Astrocyte (in vitro differentiated cells and primary cell): Measurements from ENCODE around the gene TMEM87A. TPM values are rescaled to one million over a fixed set of nuclear protein-coding genes. Genes with fewer than 3 reads are reported as not detected.

Source experiments
- DNase-seq: peaks from one replicate; pipeline ENCODE4 v3.0.0-alpha.2; 2010; ENCODE audit warnings: low read depth
- FAIRE-seq: peaks from 2 replicates; lab custom pipeline; 2011; peaks lifted over from hg19 to GRCh38; lab: Jason Lieb, UNC
- H2AFZ ChIP-seq: 2 replicates; pipeline ENCODE4 v1.6.0; 2012; ENCODE audit warnings: low read depth, low read length, inconsistent platforms
- H3K27ac ChIP-seq: 2 replicates; pipeline ENCODE4 v1.5.1; 2011; ENCODE audit warnings: low read depth, low read length, inconsistent platforms
- H3K27me3 ChIP-seq: 2 replicates; pipeline ENCODE4 v1.6.0; 2011; ENCODE audit warnings: low read length, inconsistent platforms; ENCODE audit not compliant: insufficient read depth
- H3K36me3 ChIP-seq: 2 replicates; pipeline ENCODE4 v1.5.1; 2011; ENCODE audit warnings: low read length, inconsistent platforms; ENCODE audit not compliant: insufficient read depth
- H3K4me1 ChIP-seq: 2 replicates; pipeline ENCODE4 v1.5.1; 2011; ENCODE audit warnings: low read length, inconsistent platforms; ENCODE audit not compliant: insufficient read depth
- H3K4me2 ChIP-seq: 2 replicates; pipeline ENCODE4 v1.6.0; 2012; ENCODE audit warnings: low read length, inconsistent platforms
- H3K4me3 ChIP-seq: 2 replicates; pipeline ENCODE4 v1.5.1; 2011; ENCODE audit warnings: low read depth, mild to moderate bottlenecking, low read length, inconsistent platforms; ENCODE audit not compliant: insufficient read depth
- H3K79me2 ChIP-seq: 2 replicates; pipeline ENCODE4 v1.6.0; 2012; ENCODE audit warnings: mild to moderate bottlenecking, low read length, inconsistent platforms; ENCODE audit not compliant: insufficient read depth
- H3K9ac ChIP-seq: 2 replicates; pipeline ENCODE4 v1.6.0; 2012; ENCODE audit warnings: mild to moderate bottlenecking, low read length, inconsistent platforms
- H3K9me3 ChIP-seq: 2 replicates; pipeline ENCODE4 v1.5.1; 2012; ENCODE audit warnings: low read depth, mild to moderate bottlenecking, low read length, inconsistent platforms; ENCODE audit not compliant: insufficient read depth
- H4K20me1 ChIP-seq: 2 replicates; pipeline ENCODE4 v1.6.0; 2012; ENCODE audit warnings: low read length, inconsistent platforms; ENCODE audit not compliant: insufficient read depth
- H3K27ac Mint-ChIP-seq: one replicate; pipeline ENCODE4 v1.8.0; 2021; ENCODE audit warnings: mild to moderate bottlenecking, mixed read lengths; ENCODE audit not compliant: unreplicated experiment
- H3K27me3 Mint-ChIP-seq: one replicate; pipeline ENCODE4 v1.8.0; 2021; ENCODE audit warnings: low read depth, mixed read lengths; ENCODE audit not compliant: unreplicated experiment
- H3K36me3 Mint-ChIP-seq: one replicate; pipeline ENCODE4 v1.8.0; 2021; ENCODE audit warnings: low read depth, mixed read lengths; ENCODE audit not compliant: unreplicated experiment
- H3K4me1 Mint-ChIP-seq: one replicate; pipeline ENCODE4 v1.8.0; 2021; ENCODE audit warnings: low read depth, mixed read lengths; ENCODE audit not compliant: unreplicated experiment
- H3K4me3 Mint-ChIP-seq: one replicate; pipeline ENCODE4 v1.8.0; 2021; ENCODE audit warnings: mild to moderate bottlenecking, moderate library complexity, mixed read lengths; ENCODE audit not compliant: unreplicated experiment
- H3K9me3 Mint-ChIP-seq: one replicate; pipeline ENCODE4 v1.8.0; 2021; ENCODE audit warnings: mild to moderate bottlenecking, mixed read lengths; ENCODE audit not compliant: unreplicated experiment
- EZH2 ChIP-seq: IDR thresholded peaks from 2 replicates; pipeline ENCODE4 v1.6.1; 2012; ENCODE audit warnings: mild to moderate bottlenecking, low read length, inconsistent platforms; ENCODE audit not compliant: insufficient read depth
- total RNA-seq: library from RNA; stranded (reverse); gene quantifications from 2 replicates; pipeline ENCODE4 v1.2.1, GENCODE V29; 2021
- TF ChIP-seq, protein P1 (sequence below): IDR thresholded peaks from 2 replicates; pipeline ENCODE4 v1.5.1; 2011; ENCODE audit warnings: low read depth, mild to moderate bottlenecking, inconsistent platforms, low read length, moderate library complexity; ENCODE audit not compliant: insufficient read depth

Gene TMEM87A
- total RNA-seq, 1 donor from 2014 or later, result 40.9 TPM

DNA sequence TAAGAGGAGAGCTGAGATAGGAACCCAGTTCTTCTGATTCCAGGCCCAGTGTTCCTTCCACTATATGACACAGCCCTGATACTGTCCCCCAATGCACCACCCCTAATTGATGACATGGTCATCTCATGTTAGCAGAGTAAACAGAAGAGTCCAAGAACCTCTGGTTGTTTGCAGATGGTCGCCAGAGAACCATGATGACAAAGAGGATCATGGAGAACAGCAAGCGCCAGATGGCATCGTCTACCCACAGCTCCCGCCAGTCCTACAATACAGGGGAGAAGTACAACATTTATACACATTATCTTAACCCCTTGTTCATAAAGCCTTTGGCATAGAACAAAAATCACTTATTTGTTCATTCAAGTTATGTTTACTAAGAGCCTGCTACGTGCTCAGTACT lies 46.6 kb downstream of the TMEM87A start:
- Histone ChIP-seq H2AFZ (no peak overlapping the region), H4K20me1 (no peaks in the 10 kb centered on the region), H3K4me1 (no peaks in the 10 kb centered on the region), H3K27ac (no peak overlapping the region), H3K36me3 (peaks cover 58% of the 10 kb centered on the region), H3K9ac (no peak overlapping the region), H3K9me3 (no peaks in the 10 kb centered on the region), H3K4me3 (no peak overlapping the region), H3K79me2 (peaks cover 2% of the 10 kb centered on the region), H3K27me3 (no peaks in the 10 kb centered on the region), H3K4me2 (no peak overlapping the region)
- DNase-seq, result no peak
- peaks cover 12% of the 10 kb centered on the region for H3K36me3 Mint-ChIP-seq
- FAIRE-seq, result no peak
- no peak overlapping the region for H3K4me3 Mint-ChIP-seq
- TF ChIP-seq EZH2, result no peak
- TF ChIP-seq, protein P1, sequence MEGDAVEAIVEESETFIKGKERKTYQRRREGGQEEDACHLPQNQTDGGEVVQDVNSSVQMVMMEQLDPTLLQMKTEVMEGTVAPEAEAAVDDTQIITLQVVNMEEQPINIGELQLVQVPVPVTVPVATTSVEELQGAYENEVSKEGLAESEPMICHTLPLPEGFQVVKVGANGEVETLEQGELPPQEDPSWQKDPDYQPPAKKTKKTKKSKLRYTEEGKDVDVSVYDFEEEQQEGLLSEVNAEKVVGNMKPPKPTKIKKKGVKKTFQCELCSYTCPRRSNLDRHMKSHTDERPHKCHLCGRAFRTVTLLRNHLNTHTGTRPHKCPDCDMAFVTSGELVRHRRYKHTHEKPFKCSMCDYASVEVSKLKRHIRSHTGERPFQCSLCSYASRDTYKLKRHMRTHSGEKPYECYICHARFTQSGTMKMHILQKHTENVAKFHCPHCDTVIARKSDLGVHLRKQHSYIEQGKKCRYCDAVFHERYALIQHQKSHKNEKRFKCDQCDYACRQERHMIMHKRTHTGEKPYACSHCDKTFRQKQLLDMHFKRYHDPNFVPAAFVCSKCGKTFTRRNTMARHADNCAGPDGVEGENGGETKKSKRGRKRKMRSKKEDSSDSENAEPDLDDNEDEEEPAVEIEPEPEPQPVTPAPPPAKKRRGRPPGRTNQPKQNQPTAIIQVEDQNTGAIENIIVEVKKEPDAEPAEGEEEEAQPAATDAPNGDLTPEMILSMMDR, result no peak
- no peak overlapping the region for H3K27ac Mint-ChIP-seq
- H3K9me3 Mint-ChIP-seq, result no peaks in the 10 kb centered on the region
- H3K4me1 Mint-ChIP-seq, result no peaks in the 10 kb centered on the region
- no peaks in the 10 kb centered on the region for H3K27me3 Mint-ChIP-seq

DNA sequence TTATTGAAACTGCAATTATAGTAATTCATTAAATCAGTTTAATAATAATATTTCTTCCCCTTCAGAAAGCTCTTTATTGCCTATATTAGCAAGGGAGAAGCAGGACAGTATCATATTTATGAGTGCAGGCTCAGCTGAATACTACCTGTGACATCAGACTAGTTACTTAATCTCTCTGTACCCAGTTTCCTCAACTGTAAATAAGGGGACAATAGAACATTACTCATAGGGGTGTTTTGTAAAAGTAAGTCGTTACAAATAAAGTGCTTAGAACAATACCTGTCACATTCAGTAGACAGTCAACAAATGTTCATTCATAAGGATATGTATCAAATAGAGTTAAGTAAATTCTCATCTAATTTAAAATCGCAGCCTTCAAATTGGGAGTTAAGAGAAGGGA lies 53.0 kb downstream of the TMEM87A start:
- no peak overlapping the region for H3K4me2 ChIP-seq
- H3K27me3 ChIP-seq, result no peaks in the 10 kb centered on the region
- H3K4me3 Mint-ChIP-seq, result no peak overlapping the region
- peaks cover 14% of the 10 kb centered on the region for H3K36me3 Mint-ChIP-seq
- no peaks in the 10 kb centered on the region for H3K79me2 ChIP-seq
- H3K36me3 ChIP-seq, result peaks cover 51% of the 10 kb centered on the region
- H3K9ac ChIP-seq, result no peak overlapping the region
- H3K9me3 Mint-ChIP-seq, result no peaks in the 10 kb centered on the region
- no peaks in the 10 kb centered on the region for H4K20me1 ChIP-seq
- H3K4me3 ChIP-seq, result no peak overlapping the region
- H3K27ac ChIP-seq, result no peak overlapping the region
- H3K27me3 Mint-ChIP-seq, result no peaks in the 10 kb centered on the region
- no peak for FAIRE-seq
- H3K27ac Mint-ChIP-seq, result no peak overlapping the region
- no peak for TF ChIP-seq EZH2
- TF ChIP-seq, protein P1, result no peak
- no peak overlapping the region for H2AFZ ChIP-seq
- no peaks in the 10 kb centered on the region for H3K4me1 Mint-ChIP-seq
- no peaks in the 10 kb centered on the region for H3K9me3 ChIP-seq
- no peak for DNase-seq
- no peaks in the 10 kb centered on the region for H3K4me1 ChIP-seq

DNA sequence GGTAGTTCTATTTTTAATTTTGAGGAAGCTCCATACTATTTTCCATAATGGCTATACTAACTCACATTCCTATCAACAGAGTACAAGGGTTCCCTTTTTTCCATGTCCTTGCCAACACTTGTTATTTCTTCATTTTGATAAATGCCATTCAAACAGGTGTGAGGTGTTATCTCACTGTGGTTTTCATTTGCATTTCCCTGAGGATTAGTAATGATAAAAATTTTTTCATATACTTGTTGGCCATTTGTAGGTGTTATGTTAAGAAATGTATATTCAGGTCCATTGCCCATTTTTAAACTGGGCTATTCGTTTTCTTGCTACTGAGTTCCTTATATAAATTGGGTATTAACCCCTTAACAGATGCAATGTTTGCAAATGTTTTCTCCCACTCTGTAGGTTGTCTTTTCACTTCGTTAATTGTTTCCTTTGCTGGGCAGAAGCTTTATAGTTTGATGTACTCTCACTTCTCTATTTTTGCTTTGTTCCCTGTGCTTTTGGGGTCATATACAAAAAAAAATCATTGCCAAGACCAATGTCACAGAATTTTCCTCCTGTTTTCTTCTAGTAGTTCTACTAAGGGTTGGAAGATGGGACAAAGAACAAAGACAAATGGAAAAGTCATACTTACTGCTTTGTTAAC lies 54.2 kb downstream of the TMEM87A start:
- FAIRE-seq (no peak), DNase-seq (no peak)
- no peak overlapping the region for H3K4me3 ChIP-seq
- H3K9ac ChIP-seq, result no peak overlapping the region
- no peak overlapping the region for H3K27ac ChIP-seq
- no peaks in the 10 kb centered on the region for H3K9me3 ChIP-seq
- Mint-ChIP-seq H3K36me3 (peaks cover 7% of the 10 kb centered on the region), H3K4me3 (no peak overlapping the region), H3K4me1 (no peaks in the 10 kb centered on the region), H3K9me3 (no peaks in the 10 kb centered on the region), H3K27ac (no peak overlapping the region), H3K27me3 (no peaks in the 10 kb centered on the region)
- H2AFZ ChIP-seq, result no peak overlapping the region
- no peak overlapping the region for H3K4me2 ChIP-seq
- peaks cover 46% of the 10 kb centered on the region for H3K36me3 ChIP-seq
- no peak for TF ChIP-seq EZH2
- TF ChIP-seq, protein P1, result no peak
- H3K4me1 ChIP-seq, result no peaks in the 10 kb centered on the region
- peaks cover 3% of the 10 kb centered on the region for H3K79me2 ChIP-seq
- peaks cover 2% of the 10 kb centered on the region for H4K20me1 ChIP-seq
- no peaks in the 10 kb centered on the region for H3K27me3 ChIP-seq
